DMS114 treated with DMSO at 0.1 percent for 48 hours (cell line): ENCODE measurements around the gene NCS1.

Experiments
- DNase-seq: peaks from one replicate; lab custom pipeline; 2025; ENCODE audit not compliant: unreplicated experiment; lab: John Stamatoyannopoulos, UW

NCS1 gene

GRCh38 chr9:130172161-130172857, at the start of gene NCS1:
TSS of gene NCS1 (plus strand) at chr9:130172404. CDS start at chr9:130172664, 260 bp downstream.
- no peak for DNase-seq

GRCh38 chr9:130122456-130122855, 49.7 kb upstream of the NCS1 start:
- DNase-seq: no peak

DNA sequence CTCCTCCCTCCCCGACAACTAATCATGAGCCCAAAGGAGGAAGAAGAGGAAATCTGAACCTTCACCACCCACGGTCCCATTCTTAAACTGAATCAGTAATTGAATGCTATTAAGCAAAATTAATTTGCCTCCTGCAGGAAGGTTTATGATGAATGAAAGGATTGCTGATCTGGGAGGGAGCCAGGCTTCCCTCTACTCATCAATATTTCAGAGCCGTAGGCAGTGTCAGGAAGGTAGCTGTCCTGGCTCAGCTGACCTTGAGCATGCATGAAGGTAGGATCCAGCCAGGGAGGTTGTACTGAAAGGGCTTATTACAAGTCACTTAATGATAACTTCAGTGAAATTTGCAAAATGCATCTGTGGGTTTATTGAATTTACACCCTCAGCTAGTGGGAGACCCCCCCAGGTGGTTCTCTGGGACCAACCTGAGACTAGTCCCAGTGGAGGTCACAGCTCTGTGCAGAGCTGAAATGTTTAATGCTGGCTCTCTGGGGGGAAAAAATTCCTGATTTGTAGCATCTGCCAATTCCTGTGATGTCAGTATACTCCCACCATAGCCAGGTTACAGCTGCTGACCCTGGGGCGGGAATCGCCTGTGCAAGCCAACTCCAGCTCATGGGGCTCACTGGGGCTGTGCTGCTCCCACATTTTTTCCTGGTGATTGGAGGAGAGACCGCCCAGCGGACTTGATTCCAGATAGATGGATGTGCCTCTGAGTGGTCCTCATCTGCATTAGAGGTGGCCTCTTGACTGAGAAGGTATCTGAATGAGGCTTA, 47.9 kb upstream of the NCS1 start:
- no peak for DNase-seq

DNA sequence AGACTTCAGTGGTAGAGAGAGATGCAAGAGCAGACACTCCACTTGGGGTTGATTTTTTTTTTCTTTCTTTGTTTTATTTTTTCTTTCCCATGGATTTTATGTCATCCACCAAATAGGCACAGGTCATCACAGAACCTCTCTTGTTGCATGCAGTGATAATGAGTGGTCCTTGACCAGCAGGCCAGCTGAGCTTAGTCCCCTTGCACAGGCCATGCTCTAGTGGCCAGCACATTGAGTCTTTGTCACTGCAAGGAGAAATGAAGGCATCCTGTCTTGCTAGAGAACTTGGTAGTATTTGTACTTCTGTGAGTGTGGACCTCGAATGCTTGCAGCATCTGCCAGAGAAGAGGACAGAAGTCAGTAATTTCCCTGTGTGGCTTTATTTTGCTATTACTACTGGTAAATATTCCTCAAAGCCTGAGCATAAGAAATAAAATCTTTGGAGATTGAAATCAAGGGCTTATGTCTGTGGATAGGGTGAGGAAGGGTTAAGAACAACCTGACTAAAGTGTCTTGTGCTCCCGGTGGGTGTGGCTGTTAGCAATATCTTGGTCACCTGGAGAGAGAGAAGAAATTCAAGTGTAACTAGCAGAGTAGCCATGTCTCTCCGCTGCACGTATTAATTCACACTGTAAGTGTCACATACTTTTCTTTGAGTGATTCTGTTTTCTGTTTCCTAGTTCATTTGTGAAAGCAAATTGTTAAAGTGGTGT, 45.3 kb upstream of the NCS1 start:
- DNase-seq: no peak

- no peak for DNase-seq
Measured at GRCh38 chr9:130128251-130128650, 44.0 kb upstream of the NCS1 start.

DNA sequence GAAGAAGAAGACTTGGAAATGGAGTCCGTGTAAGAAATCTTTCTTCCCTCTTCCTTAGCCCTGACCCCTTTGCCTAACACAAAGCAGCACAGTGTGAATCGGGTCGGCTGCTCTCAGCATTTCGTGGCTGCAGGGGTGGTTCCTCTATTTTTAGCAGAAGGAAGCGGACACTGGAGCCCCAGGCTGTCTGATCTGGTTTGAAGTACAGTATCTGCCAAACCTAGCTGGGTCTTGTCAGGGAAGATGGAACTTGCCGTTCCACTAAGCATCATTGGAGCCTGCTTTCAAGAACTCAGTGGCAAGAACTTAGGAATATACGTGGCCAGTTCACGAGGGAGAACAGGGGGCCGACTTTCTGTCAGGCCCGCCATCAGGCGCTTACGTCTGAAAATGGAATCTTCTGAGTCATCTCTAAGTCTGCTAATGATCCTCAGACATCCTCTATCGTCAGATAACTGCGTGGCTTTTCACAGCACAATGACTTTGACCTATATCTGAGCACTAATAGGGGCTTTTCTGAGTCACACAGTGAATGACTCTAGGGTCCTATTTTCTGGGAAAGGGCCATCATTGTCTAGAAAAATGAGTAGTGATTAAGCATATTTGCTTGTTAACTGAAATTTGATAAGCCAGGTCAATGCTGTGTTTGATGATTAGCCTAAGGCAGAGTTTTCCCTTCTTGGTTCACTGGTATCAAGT, 43.3 kb upstream of the NCS1 start:
- DNase-seq: no peak

GRCh38 chr9:130129432-130130061, 42.7 kb upstream of the NCS1 start:
- no peak for DNase-seq

- DNase-seq: no peak
Measured at GRCh38 chr9:130132746-130133145, 39.5 kb upstream of the NCS1 start.

DNA sequence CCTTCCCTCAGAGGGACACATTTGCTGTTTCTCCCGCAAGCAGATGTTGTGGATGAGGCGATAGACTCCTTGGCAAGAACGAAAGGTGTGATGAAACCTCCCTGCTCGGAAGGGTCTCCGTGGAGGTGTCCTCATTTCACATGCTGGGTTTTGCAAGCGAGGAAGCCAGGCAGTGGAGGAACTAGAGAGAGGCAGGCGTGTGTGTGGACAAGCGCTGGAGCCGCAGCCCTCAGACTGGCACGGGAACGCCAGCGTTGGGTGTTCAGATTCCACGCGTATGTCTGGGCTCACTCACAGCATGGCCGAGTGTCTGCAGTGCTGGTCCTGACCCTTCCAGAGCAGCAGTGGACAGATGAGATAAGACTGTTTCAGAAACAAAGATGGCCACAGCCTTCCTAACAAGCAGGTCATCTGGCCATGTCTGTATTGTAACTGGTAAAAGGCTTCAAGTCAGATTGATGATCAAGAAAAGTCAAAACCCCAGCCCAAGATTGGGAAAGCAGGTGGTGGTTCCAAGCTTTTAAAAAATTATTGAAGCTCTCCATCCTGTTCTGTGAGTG, 35.0 kb upstream of the NCS1 start:
- no peak for DNase-seq

DNA sequence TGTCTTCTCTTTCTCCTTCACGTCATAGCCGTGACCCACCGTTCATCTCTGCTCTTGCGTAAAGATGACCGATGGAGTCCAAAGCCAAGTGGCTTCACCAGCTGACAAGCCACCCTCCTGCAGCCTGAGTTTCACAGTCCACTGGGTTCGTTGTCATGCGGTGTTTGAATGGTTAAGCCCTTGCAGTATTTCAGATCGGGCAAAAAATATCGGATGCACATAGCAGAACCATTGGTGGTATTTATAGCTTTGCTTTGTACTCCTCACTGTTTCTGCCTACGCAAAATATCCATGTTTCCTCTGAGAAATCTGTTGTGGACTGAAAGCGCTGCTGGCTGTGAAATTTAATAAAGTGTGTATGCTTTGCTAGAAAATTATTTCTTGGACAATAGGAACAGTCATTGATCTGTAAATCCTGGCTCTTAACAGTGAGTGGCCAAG, 34.5 kb upstream of the NCS1 start:
- no peak for DNase-seq

- no peak for DNase-seq
Measured at GRCh38 chr9:130138171-130138653, 34.0 kb upstream of the NCS1 start.

GRCh38 chr9:130138791-130139190, 33.4 kb upstream of the NCS1 start:
- no peak for DNase-seq

DNA sequence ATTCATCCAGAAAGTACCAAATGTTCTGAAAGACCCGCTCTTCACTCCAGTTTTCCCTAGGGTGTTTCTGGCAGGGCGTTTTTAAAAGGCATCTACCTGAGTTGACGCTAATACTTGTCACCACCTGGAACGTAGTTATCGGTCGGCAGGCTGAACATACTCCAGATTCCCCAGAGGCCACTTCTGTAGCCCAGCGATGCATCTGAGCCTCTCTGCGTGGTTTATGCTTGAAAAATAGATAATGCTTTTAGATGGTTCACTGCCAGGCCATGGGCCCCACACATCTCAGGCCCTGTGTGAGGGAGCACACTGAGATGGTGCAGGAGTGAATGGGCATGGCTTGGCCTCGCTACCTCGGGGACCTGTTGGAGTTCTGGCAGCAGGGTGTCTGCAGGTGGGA, 33.0 kb upstream of the NCS1 start:
- no peak for DNase-seq

DNA sequence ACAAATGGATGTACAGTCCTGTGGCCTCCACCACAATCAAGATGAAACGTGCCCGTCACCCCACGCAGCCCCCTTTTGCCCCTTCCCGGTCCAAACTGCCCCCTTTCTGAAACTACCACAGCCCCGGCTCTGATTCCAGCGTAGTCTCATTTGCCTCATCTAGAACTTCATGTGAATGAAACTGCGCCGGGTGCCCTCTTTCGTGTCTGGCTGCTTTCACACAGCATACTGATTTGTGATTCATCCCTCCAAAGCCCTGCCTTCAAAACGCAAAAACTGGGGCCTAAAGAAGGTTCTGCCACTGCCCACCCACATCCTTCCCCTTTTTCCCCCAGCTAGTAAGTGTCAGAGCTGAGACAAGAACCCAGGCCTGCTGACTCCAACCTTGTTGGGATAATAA, 31.5 kb upstream of the NCS1 start:
- no peak for DNase-seq

GRCh38 chr9:130142056-130142455, 30.1 kb upstream of the NCS1 start:
- no peak for DNase-seq

GRCh38 chr9:130142641-130143040, 29.6 kb upstream of the NCS1 start:
- no peak for DNase-seq

DNA sequence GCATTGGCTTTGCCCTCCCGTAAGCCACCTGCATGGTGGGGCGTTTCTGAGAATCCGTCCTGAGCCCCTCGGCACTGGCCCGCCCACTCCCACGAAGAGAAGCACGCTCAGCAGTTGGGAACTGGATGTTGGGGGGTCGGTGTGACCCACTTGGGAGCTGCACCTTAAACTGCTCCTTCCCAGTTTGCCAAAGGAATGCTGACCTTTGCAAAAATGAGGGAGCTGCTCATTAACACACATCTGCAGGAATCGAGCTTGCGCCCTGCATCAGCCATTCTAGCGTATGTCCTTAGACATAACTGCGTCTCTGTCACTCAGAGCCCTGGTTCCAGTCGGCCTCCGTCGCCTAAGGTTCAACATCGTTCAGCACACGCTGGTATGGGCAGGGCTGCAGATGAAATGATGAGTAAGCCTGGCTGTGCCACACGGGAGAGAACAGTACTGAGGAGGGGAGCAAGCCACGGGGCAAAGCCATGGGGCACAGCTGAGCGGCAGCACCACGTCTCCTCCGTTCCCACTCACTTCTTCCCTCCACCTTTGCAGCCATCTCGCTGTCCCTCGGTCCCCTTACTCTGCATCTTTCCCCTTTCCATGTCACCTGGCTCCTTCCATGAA, 28.8 kb upstream of the NCS1 start:
- no peak for DNase-seq

GRCh38 chr9:130143958-130144366, 28.2 kb upstream of the NCS1 start:
- no peak for DNase-seq

GRCh38 chr9:130144703-130145102, 27.5 kb upstream of the NCS1 start:
- DNase-seq: no peak

DNA sequence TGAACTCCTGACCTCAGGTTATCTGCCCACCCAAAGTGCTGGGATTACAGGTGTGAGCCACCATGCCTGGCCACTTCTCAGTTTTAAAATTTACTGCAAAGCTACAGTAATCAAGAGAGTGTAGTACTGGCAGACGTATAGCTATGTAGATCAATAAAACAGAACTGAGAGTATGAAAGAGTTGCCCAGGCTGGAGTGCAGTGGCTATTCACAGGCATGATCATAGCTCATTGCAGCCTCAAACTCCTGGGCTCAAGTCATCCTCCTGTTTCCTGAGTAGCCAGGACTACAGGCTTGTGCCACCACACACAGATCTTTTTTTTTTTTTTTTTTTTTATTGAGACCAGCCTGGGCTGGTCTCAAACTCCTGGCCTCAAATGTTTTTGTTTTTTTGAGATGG, 26.5 kb upstream of the NCS1 start:
- DNase-seq: no peak
